ACHN (cell line): ENCODE measurements around the gene PCDHGA5.
"Not testable (repeated sequence)": the region's sequence is repeated elsewhere in the genome, so short reads cannot be mapped to it uniquely, and the experiment has no call there.

Source experiments
- DNase-seq: peaks from one replicate; pipeline ENCODE4 v3.0.0-alpha.2; 2015
- in situ Hi-C: cut with HindIII; loops from 2 replicates; pipeline ENCODE4 v1.10.0; 2017; ENCODE audit warnings: low sequenced_read_pairs, low pct_ligation_motif_present, low pct_unique_long_range_greater_than_20kb

Gene PCDHGA5

DNA sequence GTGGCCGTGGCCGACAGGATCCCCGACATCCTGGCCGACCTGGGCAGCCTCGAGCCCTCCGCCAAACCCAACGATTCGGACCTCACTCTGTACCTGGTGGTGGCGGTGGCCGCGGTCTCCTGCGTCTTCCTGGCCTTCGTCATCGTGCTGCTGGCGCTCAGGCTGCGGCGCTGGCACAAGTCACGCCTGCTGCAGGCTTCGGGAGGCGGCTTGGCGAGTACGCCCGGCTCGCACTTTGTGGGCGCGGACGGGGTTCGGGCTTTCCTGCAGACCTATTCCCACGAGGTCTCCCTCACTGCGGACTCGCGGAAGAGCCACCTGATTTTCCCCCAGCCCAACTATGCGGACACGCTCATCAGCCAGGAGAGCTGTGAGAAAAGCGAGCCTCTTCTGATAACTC lies 17.9 kb upstream of the PCDHGA5 start:
- DNase-seq, in situ Hi-C loops: not testable (repeated sequence)

DNA sequence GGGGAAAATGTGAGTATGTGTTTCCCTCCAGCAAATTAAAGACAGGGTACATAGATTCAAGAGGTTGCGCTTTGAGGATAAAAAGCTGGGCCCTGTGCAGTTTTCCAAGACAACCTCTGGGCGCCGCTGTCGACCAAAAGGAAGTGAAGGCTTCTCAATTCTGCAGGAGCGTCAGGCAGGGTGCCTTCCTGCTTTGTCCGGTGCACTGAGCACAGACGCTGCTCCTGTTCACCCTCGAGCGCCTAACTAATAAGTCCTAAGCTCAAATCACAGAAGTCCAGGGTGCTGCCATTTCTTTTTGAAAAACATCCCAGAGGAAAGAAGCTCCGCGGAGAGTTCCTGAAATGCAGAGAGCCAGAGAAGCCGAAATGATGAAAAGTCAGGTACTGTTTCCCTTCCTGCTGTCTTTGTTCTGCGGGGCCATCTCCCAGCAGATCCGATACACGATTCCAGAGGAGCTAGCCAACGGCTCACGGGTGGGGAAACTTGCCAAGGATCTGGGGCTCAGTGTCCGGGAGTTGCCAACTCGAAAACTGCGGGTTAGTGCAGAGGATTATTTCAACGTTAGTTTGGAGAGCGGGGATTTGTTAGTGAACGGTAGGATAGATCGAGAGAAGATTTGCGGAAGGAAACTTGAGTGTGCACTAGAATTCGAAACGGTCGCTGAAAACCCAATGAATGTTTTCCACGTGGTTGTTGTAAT lies 13.9 kb upstream of the PCDHGA5 start, which contains the start of gene PCDHGB1:
Gene PCDHGB1 (plus strand): TSS at position 183 of the 703 bp plus-strand sequence. CDS start 162 bp downstream, at position 345.
- DNase-seq = peak; percentile 56
- in situ Hi-C loops = no loop called here

- no peak for DNase-seq
- in situ Hi-C loops = no loop called here
These were observed 12.4 kb upstream of the PCDHGA5 start for GRCh38 chr5:141351591-141351990.

GRCh38 chr5:141354900-141355469 lies 9.0 kb upstream of the PCDHGA5 start, which contains the start of gene PCDHGA4:
Gene PCDHGA4, plus strand, starts transcription at chr5:141355021. Its CDS starts 87 bp downstream, at chr5:141355108.
- DNase-seq = peak; percentile 8
- in situ Hi-C loops = no loop called here

DNA sequence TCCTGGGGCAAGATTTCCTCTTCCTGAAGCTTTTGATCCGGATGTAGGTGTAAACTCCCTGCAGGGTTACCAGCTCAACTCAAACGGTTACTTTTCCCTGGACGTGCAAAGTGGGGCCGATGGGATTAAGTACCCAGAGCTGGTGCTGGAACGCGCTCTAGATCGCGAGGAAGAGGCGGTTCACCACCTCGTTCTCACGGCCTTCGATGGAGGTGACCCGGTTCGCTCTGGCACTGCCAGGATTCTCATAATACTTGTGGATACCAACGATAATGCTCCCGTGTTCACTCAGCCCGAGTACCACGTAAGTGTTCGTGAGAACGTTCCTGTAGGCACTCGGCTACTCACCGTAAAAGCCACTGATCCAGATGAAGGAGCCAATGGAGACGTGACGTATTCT lies 8.3 kb upstream of the PCDHGA5 start:
- in situ Hi-C loops = no loop called here
- no peak for DNase-seq

- in situ Hi-C loops = no loop called here
- DNase-seq = no peak
These were observed 7.8 kb upstream of the PCDHGA5 start for GRCh38 chr5:141356133-141356532.

- in situ Hi-C loops = no loop called here
- DNase-seq = no peak
These were observed 7.0 kb upstream of the PCDHGA5 start for GRCh38 chr5:141356950-141357349.

DNA sequence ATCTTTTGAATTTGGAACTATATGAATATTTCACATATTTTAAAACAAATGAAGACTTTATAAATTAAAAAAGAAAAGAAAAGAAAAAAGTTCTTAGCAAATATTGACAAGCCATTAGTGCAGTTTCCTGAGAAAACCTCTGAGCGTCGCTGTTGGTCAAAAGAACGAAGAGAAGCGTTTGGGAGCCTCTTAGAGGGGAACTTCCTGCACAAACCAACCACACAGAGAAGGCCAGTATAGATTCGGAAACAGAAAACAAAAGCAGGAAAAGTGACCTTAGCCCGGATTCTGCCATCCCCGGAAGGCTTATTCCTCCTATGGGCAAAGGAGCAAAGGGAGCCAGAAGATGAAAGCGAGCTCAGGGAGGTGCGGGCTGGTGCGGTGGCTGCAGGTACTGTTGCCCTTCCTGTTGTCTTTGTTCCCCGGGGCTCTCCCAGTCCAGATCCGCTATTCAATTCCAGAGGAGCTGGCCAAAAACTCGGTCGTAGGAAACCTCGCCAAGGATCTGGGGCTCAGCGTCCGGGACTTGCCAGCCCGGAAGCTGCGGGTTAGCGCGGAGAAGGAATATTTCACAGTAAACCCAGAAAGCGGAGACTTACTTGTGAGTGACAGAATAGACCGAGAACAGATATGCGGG lies 4.1 kb upstream of the PCDHGA5 start, which contains the start of gene PCDHGB2:
Gene PCDHGB2 (plus strand): TSS at position 205 of the 637 bp plus-strand sequence. CDS start 142 bp downstream, at position 347.
- in situ Hi-C loops = no loop called here
- DNase-seq = peak; percentile 3

DNA sequence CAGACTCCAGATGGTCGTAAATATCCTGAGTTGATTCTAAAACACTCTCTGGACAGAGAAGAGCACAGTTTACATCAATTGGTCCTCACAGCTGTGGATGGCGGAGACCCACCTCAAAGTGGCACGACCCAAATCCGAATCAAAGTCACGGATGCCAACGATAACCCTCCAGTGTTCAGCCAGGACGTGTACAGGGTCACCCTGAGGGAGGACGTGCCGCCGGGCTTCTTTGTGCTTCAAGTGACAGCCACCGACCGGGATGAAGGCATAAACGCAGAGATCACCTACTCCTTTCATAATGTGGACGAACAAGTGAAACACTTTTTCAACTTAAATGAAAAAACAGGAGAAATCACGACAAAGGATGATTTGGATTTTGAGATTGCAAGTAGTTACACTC lies 3.3 kb upstream of the PCDHGA5 start:
- in situ Hi-C loops = no loop called here
- no peak for DNase-seq

DNA sequence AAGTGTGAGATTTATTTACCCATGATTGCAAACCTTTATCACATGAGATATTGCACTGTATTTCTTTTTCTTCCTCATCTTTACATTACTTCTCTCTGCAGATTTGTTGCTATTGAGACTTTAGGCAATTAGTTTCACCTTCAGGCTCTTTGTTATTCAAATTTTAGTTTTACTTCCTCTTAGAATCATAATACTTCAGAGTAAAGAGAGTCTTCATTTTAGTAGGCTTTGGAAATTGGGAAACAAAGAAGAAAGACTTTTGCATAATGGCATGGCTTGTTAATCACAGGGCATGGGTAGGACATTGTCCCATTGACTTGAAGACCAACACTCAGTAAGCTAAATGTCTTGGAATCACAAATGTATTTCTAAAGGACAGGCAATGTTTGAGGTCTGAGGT lies 1.2 kb upstream of the PCDHGA5 start:
- in situ Hi-C loops = no loop called here

DNA sequence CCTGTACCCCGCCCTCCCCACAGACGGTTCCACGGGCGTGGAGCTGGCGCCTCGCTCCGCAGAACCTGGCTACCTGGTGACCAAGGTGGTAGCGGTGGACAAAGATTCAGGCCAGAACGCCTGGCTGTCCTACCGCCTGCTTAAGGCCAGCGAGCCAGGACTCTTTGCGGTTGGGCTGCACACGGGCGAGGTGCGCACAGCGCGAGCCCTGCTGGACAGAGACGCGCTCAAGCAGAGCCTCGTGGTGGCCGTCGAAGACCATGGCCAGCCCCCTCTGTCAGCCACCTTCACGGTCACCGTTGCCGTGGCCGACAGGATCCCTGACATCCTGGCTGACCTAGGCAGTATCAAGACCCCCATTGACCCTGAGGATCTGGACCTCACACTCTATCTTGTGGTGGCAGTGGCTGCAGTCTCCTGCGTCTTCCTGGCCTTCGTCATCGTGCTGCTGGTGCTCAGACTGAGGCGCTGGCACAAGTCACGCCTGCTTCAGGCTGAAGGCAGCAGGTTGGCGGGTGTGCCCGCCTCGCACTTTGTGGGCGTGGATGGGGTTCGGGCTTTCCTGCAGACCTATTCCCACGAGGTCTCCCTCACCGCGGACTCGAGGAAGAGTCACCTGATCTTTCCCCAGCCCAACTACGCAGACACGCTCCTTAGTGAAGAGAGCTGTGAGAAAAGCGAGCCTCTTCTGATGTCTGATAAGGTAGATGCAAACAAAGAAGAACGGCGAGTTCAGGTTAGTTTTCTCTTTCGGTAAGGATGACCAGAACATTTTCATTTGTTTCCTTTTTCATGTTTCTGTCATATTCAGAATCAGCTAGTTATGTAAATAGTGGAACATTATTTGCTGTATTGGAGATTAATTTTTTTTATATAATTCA lies 2.3 kb downstream of the PCDHGA5 start:
- in situ Hi-C loops = no loop called here
- no peak for DNase-seq

More for the DNA sequence above, 1.2 kb upstream of the PCDHGA5 start:
- no peak for DNase-seq

DNA sequence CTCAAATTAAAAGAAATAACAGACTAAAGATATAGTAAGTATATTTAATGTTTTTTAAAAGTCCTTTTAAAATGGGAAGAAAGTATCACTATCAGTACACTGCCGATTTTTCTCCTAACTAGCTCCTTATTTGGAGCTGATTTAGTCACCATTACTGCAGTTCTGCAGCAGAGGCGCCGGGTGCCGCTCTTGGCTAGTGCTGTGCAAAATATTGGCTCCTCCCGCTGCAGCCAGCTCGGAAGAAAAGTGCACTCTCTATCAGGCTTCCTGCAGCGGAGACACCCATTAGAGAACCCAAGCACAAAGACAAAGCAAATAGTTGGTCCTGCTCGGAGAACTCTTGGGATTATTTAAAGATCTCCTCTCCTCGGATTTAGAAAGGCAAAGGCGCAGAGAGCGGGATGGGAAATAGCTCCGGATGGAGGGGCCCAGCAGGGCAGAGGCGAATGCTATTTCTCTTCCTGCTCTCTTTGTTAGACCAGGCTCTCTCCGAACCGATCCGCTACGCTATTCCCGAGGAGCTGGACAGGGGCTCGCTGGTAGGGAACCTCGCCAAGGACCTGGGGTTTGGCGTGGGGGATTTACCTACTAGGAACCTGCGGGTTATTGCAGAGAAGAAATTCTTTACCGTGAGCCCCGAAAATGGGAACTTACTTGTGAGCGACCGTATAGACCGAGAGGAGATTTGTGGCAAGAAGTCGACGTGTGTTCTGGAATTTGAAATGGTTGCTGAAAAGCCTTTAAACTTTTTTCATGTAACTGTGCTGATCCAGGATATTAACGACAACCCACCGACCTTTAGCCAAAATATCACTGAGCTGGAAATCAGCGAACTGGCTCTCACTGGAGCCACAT lies 6.3 kb downstream of the PCDHGA5 start, which contains the start of gene PCDHGB3:
Gene PCDHGB3 (plus strand): TSS at position 249 of the 855 bp plus-strand sequence. CDS start 153 bp downstream, at position 402.
- DNase-seq = peak; percentile 19
- in situ Hi-C loops = no loop called here

GRCh38 chr5:141371572-141372475 lies 7.9 kb downstream of the PCDHGA5 start:
- DNase-seq = no peak
- in situ Hi-C loops = no loop called here

- in situ Hi-C loops = no loop called here
- peak; percentile 40 for DNase-seq
These were observed 9.8 kb downstream of the PCDHGA5 start, which contains the start of gene PCDHGA6 for GRCh38 chr5:141373673-141374317. Gene PCDHGA6, plus strand, starts transcription at chr5:141373891. Its CDS starts 193 bp downstream, at chr5:141374084.

DNA sequence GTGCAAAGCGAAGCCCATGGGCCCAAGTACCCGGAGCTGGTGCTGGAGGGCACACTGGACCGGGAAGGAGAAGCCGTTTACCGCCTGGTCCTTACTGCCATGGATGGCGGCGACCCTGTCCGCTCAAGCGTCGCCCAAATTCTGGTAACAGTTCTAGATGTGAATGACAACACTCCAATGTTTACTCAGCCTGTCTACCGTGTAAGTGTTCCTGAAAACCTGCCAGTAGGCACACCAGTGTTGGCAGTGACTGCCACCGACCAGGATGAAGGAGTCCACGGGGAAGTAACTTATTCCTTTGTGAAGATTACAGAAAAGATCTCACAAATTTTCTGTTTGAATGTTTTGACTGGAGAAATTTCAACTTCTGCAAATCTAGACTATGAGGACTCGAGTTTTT lies 10.7 kb downstream of the PCDHGA5 start:
- in situ Hi-C loops = no loop called here
- DNase-seq = no peak
